Heart left ventricle (tissue), 16 donors: ENCODE measurements around the gene MED16. TPM values are rescaled to one million over a fixed set of nuclear protein-coding genes. Genes with fewer than 3 reads are reported as not detected.
A peak's percentile ranks its signal among the peaks of the same experiment; 100 is the strongest.
"Not testable (repeated sequence)": the region's sequence is repeated elsewhere in the genome, so short reads cannot be mapped to it uniquely, and the experiment has no call there.

Experiments used
- ATAC-seq, 4 donors: fragments of 200-7000 bp; cut with Tn5 transposase; one replicate each; pipeline ENCODE4 v1.9.1; 2020 to 2022; ENCODE audit warnings: moderate library complexity in 4 of 4, mild to moderate bottlenecking in 3 of 4, moderate number of reproducible peaks in 1 of 4
- DNase-seq, 5 donors: peaks; one replicate each; pipeline ENCODE4 v3.0.0-alpha.2; 2020
- H3K27ac ChIP-seq, 12 donors: fragments of 200-600 bp; sonication (generic) in 4 of 12; one replicate each; pipeline versions ENCODE4 v1.5.0 to v1.8.0; 2016 to 2022; ENCODE audit warnings: mild to moderate bottlenecking in 2 of 12
- H3K27me3 ChIP-seq, 9 donors: fragments of 200-600 bp; sonication (generic) in 2 of 9; one replicate each; pipeline versions ENCODE4 v1.5.1 to v1.8.0; 2016 to 2022; ENCODE audit warnings: mild to moderate bottlenecking in 3 of 9
- H3K36me3 ChIP-seq, 9 donors: fragments of 200-600 bp; sonication (generic) in 2 of 9; one replicate each; pipeline versions ENCODE4 v1.5.0 to v1.8.0; 2018 to 2022; ENCODE audit warnings: mild to moderate bottlenecking in 2 of 9
- H3K4me1 ChIP-seq, 12 donors: fragments of 200-600 bp; sonication (generic) in 4 of 12; one replicate each; pipeline versions ENCODE4 v1.5.0 to v1.8.0; 2016 to 2022; ENCODE audit warnings: mild to moderate bottlenecking in 3 of 12
- H3K4me3 ChIP-seq, 12 donors: fragments of 200-600 bp; sonication (generic) in 4 of 12; one replicate each; pipeline versions ENCODE4 v1.5.0 to v1.8.0; 2017 to 2022; ENCODE audit warnings: mild to moderate bottlenecking in 9 of 12, moderate library complexity in 4 of 12
- H3K9me3 ChIP-seq, 12 donors: fragments of 200-600 bp; sonication (generic) in 4 of 12; one replicate each; pipeline versions ENCODE4 v1.5.0 to v1.8.0; 2016 to 2022; ENCODE audit warnings: mild to moderate bottlenecking in 1 of 12
- CTCF ChIP-seq, 12 donors: fragments of 200-600 bp; sonication (generic) in 4 of 12; IDR thresholded peaks; one replicate each; pipeline versions ENCODE4 v1.5.0 to v1.8.0; 2018 to 2022; ENCODE audit warnings: antibody characterized with exemption in 12 of 12, mild to moderate bottlenecking in 5 of 12
- POLR2A ChIP-seq, 2 donors: fragments of 450-650 bp; IDR thresholded peaks; one replicate each; pipeline ENCODE4 v1.6.1; 2017; ENCODE audit warnings: antibody characterized with exemption in 2 of 2, mild to moderate bottlenecking in 2 of 2, moderate library complexity in 2 of 2
- WGBS, 4 donors: extraction: QIAGEN DNeasy Blood & Tissue Kit in 2 of 4; methylation state at CpG; one replicate each; pipeline versions ENCODE4 v1.1.5 to v1.1.7; 2013 to 2018; 5-methylcytosine and 5-hydroxymethylcytosine counted together
- intact Hi-C, 10 donors: fragments of 100-400 bp; cut with DNase I; formaldehyde crosslinking; loops; one replicate each; pipeline versions ENCODE4 v1.11.1 to v1.14.2; 2022
- polyA plus RNA-seq, 2 donors: library from polyadenylated mRNA; stranded (reverse); fragments of 200-250 nt; gene quantifications; one replicate each; pipeline ENCODE4 v1.2.3, GENCODE V29; 2013
- total RNA-seq, 9 donors: library from RNA; depleted of rRNA in 2 of 9; stranded (reverse); fragments of >200 nt in 2 of 9; fragmentation: NEBNext Ultra II Directional in 3 of 9; extraction: Animal tissue kit (Norgen Biotek cat#: 25700) in 3 of 9; gene quantifications; one replicate each; pipeline versions ENCODE4 v1.1.0 to v1.2.4, GENCODE V29; 2016 to 2023
- donor health status: ischemic (EF 13 %, LVEDD 7.1; RV severe dilation, severe dysfunction).
- donor health status: healthy with polysubstance abuse.
- donor health status: DM: no; HTN: yes; CAD: no.
- donor health status: DM: no; HTN: no; CAD: no.
- donor health status: ischemic (EF 25% LVEDD 6.9; RV normal size, moderate dysfunction).
- donor health status: ischemic (EF 25% LVEDD 5.7; RV mildly dilated, moderate dysfunction).
- donor health status: healthy.
- donor health status: DM: yes; HTN: yes; CAD: no.
- donor health status: ischemic (EF 35%, LVEDD 5.7; RV mildly dilated, moderate dysfunction).
- donor health status: nonischemic (EF 11% LVEDD 7.7; RV severe dilation, severe dysfunction).
- donor health status: DM: yes; HTN: yes; CAD: no.
- donor health status: PGD.
- donor health status: ischemic (EF 29% LVEDD 5.4; RV normal size, mild dysfunction).
- donor health status: nonischemic (EF 23%, LVEDD 6.1; RV moderate dilation, normal function).

MED16 gene
- total and polyA plus RNA-seq, 11 donors = 17.5 to 41.9 (median 26.2) TPM

GRCh38 chr19:844546-844971 is 48.4 kb downstream of the MED16 start:
- peaks cover 11 to 68% (median 30%) of the 10 kb centered on the region in 9 donors for H3K27me3 ChIP-seq
- H3K36me3 ChIP-seq = no peaks in the 10 kb centered on the region
- no peak overlapping the region for H3K4me3 ChIP-seq
- WGBS, 4 donors = 30 to 70% (median 50%) methylated on average over 6 to 11 of the region's 11 CpGs
- H3K27ac ChIP-seq = no peak overlapping the region
- no peak for TF ChIP-seq POLR2A (IDR thresholded peaks at IDR 0.05)
- TF ChIP-seq CTCF (IDR thresholded peaks at IDR 0.05) = no peak
- H3K4me1 ChIP-seq = peaks cover 0 to 23% (median 8%) of the 10 kb centered on the region in 12 donors
- H3K9me3 ChIP-seq = no peaks in the 10 kb centered on the region
- ATAC-seq = no peak
- intact Hi-C loops = no loop called here
- DNase-seq = no peak

GRCh38 chr19:843836-844545 is 49.0 kb downstream of the MED16 start:
- peaks cover 0 to 29% (median 8%) of the 10 kb centered on the region in 12 donors for H3K4me1 ChIP-seq
- DNase-seq = no peak
- WGBS, 4 donors = 3 to 50% (median 35%) methylated on average over 11 to 68 of the region's 70 CpGs
- no peak for ATAC-seq
- TF ChIP-seq CTCF (IDR thresholded peaks at IDR 0.05) = no peak
- no peak for TF ChIP-seq POLR2A (IDR thresholded peaks at IDR 0.05)
- H3K4me3 ChIP-seq = peak overlapping the region in 9 of 12 donors; percentile 14 to 46 (median 24)
- H3K27ac ChIP-seq = no peak overlapping the region
- no peaks in the 10 kb centered on the region for H3K9me3 ChIP-seq
- intact Hi-C loops = no loop called here
- no peaks in the 10 kb centered on the region for H3K36me3 ChIP-seq
- peaks cover 11 to 71% (median 30%) of the 10 kb centered on the region in 9 donors for H3K27me3 ChIP-seq

- Histone ChIP-seq H3K36me3 (no peaks in the 10 kb centered on the region), H3K9me3 (no peaks in the 10 kb centered on the region), H3K27me3 (peaks cover 11 to 72% (median 30%) of the 10 kb centered on the region in 9 donors), H3K4me1 (peaks cover 0 to 31% (median 8%) of the 10 kb centered on the region in 12 donors), H3K27ac (no peak overlapping the region), H3K4me3 (peak overlapping the region in 10 of 12 donors; percentile 2 to 46 (median 24))
- ATAC-seq (peak in 3 of 4 donors; percentile 51 to 54 (median 54)), DNase-seq (peak in 1 of 5 donors; percentile 68)
- intact Hi-C loops = no loop called here
- TF ChIP-seq POLR2A (IDR thresholded peaks at IDR 0.05) (no peak), CTCF (IDR thresholded peaks at IDR 0.05) (no peak)
- WGBS, 4 donors = 3 to 10% (median 6%) methylated on average over 25 to 46 of the region's 46 CpGs
Observed at GRCh38 chr19:843180-843835, 49.7 kb downstream of the MED16 start.

GRCh38 chr19:842802-843179 is 50.2 kb downstream of the MED16 start:
- WGBS, 4 donors = 81 to 86% (median 83%) methylated on average over 7 of the region's 7 CpGs
- peaks cover 11 to 68% (median 27%) of the 10 kb centered on the region in 9 donors for H3K27me3 ChIP-seq
- ATAC-seq, DNase-seq, intact Hi-C loops, H3K36me3 ChIP-seq, H3K27ac ChIP-seq, H3K9me3 ChIP-seq, H3K4me3 ChIP-seq: not testable (repeated sequence)
- H3K4me1 ChIP-seq = peaks cover 0 to 26% (median 8%) of the 10 kb centered on the region in 12 donors
